ENCODE results near the gene ARFGEF3.

ARFGEF3 gene

GRCh38 chr6:138241381-138241780 lies 79.6 kb downstream of the ARFGEF3 start:
- DNase-seq: no peak

GRCh38 chr6:138241934-138242333 lies 80.2 kb downstream of the ARFGEF3 start:
- DNase-seq: no peak

GRCh38 chr6:138242987-138243592 lies 81.4 kb downstream of the ARFGEF3 start:
- no peak for DNase-seq

- DNase-seq: no peak
These were observed 84.0 kb downstream of the ARFGEF3 start for GRCh38 chr6:138245751-138246150.

- no peak for DNase-seq
These were observed 85.1 kb downstream of the ARFGEF3 start for GRCh38 chr6:138246650-138247440.

GRCh38 chr6:138248011-138248410 lies 86.3 kb downstream of the ARFGEF3 start:
- no peak for DNase-seq

- no peak for DNase-seq
These were observed 87.1 kb downstream of the ARFGEF3 start for GRCh38 chr6:138248878-138249277.

GRCh38 chr6:138250053-138250452 lies 88.3 kb downstream of the ARFGEF3 start:
- DNase-seq: no peak

GRCh38 chr6:138250513-138251247 lies 88.9 kb downstream of the ARFGEF3 start:
- no peak for DNase-seq

- no peak for DNase-seq
These were observed 92.0 kb downstream of the ARFGEF3 start for GRCh38 chr6:138253731-138254130.

GRCh38 chr6:138255443-138255842 lies 93.7 kb downstream of the ARFGEF3 start:
- no peak for DNase-seq

GRCh38 chr6:138257638-138258040 lies 95.9 kb downstream of the ARFGEF3 start:
- no peak for DNase-seq

GRCh38 chr6:138258197-138258596 lies 96.5 kb downstream of the ARFGEF3 start:
- DNase-seq: no peak

GRCh38 chr6:138258991-138259390 lies 97.3 kb downstream of the ARFGEF3 start:
- DNase-seq: no peak

- no peak for DNase-seq
These were observed 99.5 kb downstream of the ARFGEF3 start for GRCh38 chr6:138261116-138261780.

GRCh38 chr6:138263963-138264362 lies 102.2 kb downstream of the ARFGEF3 start:
- DNase-seq: no peak

- DNase-seq: no peak
These were observed 102.7 kb downstream of the ARFGEF3 start for GRCh38 chr6:138264372-138264880.

- DNase-seq: no peak
These were observed 104.4 kb downstream of the ARFGEF3 start for GRCh38 chr6:138266095-138266494.

GRCh38 chr6:138267971-138268895 lies 106.5 kb downstream of the ARFGEF3 start:
- DNase-seq: no peak

GRCh38 chr6:138271451-138271850 lies 109.7 kb downstream of the ARFGEF3 start:
- no peak for DNase-seq

GRCh38 chr6:138272533-138273315 lies 111.0 kb downstream of the ARFGEF3 start:
- DNase-seq: no peak
